Vagina (tissue), 2 donors: ENCODE data around the gene UCHL5. TPM values are rescaled to one million over a fixed set of nuclear protein-coding genes. Genes with fewer than 3 reads are reported as not detected.

Source experiments
- DNase-seq, 2 donors: peaks; one replicate each; pipeline ENCODE4 v3.0.0-alpha.2; 2017; ENCODE audit errors: extremely low spot score in 2 of 2
- H3K27ac ChIP-seq: fragments of 200-600 bp; sonication (generic); one replicate; pipeline ENCODE4 v1.5.1; 2019
- H3K27me3 ChIP-seq: fragments of 200-600 bp; sonication (generic); one replicate; pipeline ENCODE4 v1.5.1; 2019
- H3K36me3 ChIP-seq, 2 donors: fragments of 200-600 bp; sonication (generic); one replicate each; pipeline ENCODE4 v1.5.1; 2017 to 2019
- H3K4me1 ChIP-seq: fragments of 200-600 bp; sonication (generic); one replicate; pipeline ENCODE4 v1.5.1; 2019
- H3K4me3 ChIP-seq, 2 donors: fragments of 200-600 bp; sonication (generic); 1 replicate in 1 of 2; 2 replicates in 1 of 2; pipeline ENCODE4 v1.5.1; 2016 to 2019
- H3K9me3 ChIP-seq: fragments of 200-600 bp; sonication (generic); one replicate; pipeline ENCODE4 v1.5.1; 2019
- CTCF ChIP-seq, 3 experiments: fragments of 450-650 bp in 2 of 3; fragments of 200-600 bp in 1 of 3; sonication (generic) in 1 of 3; IDR thresholded peaks; one replicate each; pipeline ENCODE4 v1.5.1; 2017 to 2019; ENCODE audit warnings: antibody characterized with exemption in 3 of 3, mild to moderate bottlenecking in 2 of 3, moderate library complexity in 2 of 3
- POLR2A ChIP-seq, 2 donors: fragments of 450-650 bp; IDR thresholded peaks; one replicate each; pipeline ENCODE4 v1.6.1; 2017; ENCODE audit warnings: antibody characterized with exemption in 2 of 2, mild to moderate bottlenecking in 2 of 2, moderate library complexity in 2 of 2
- POLR2AphosphoS5 ChIP-seq, 2 donors: sonication (generic); formaldehyde crosslinking; IDR thresholded peaks; one replicate each; pipeline ENCODE4 v1.9.0; 2017; ENCODE audit warnings: antibody characterized with exemption in 2 of 2, mild to moderate bottlenecking in 2 of 2, low read depth in 1 of 2; ENCODE audit not compliant: insufficient read depth in 1 of 2
- intact Hi-C: fragments of 100-400 bp; cut with DNase I; formaldehyde crosslinking; loops from one replicate; pipeline ENCODE4 v1.15.1; 2023
- total RNA-seq: library from RNA; depleted of rRNA; stranded (reverse); fragments of >200 nt; gene quantifications from one replicate; pipeline ENCODE4 v1.2.3, GENCODE V29; 2016

Gene UCHL5
- total RNA-seq, 1 donor from 2014 or later, result 17.4 TPM

- Histone ChIP-seq H3K36me3 (no peaks in the 10 kb centered on the region), H3K9me3 (no peaks in the 10 kb centered on the region), H3K4me3 (no peak overlapping the region), H3K27ac (no peak overlapping the region), H3K27me3 (no peaks in the 10 kb centered on the region), H3K4me1 (peaks cover 39% of the 10 kb centered on the region)
- intact Hi-C loops, result no loop called here
- DNase-seq, result no peak
- TF ChIP-seq CTCF (IDR thresholded peaks at IDR 0.05) (no peak), POLR2A (IDR thresholded peaks at IDR 0.05) (no peak), POLR2AphosphoS5 (IDR thresholded peaks at IDR 0.05; ENCODE audit: insufficient read depth in 1 of 2, low read depth in 1 of 2) (no peak)
These were observed 7.4 kb upstream of the UCHL5 start for GRCh38 chr1:193066606-193067005.

GRCh38 chr1:193065954-193066353 lies 6.8 kb upstream of the UCHL5 start:
- DNase-seq, result no peak
- Histone ChIP-seq H3K27me3 (no peaks in the 10 kb centered on the region), H3K4me3 (no peak overlapping the region), H3K36me3 (no peaks in the 10 kb centered on the region), H3K27ac (no peak overlapping the region), H3K4me1 (peaks cover 43% of the 10 kb centered on the region), H3K9me3 (no peaks in the 10 kb centered on the region)
- TF ChIP-seq POLR2A (IDR thresholded peaks at IDR 0.05) (no peak), POLR2AphosphoS5 (IDR thresholded peaks at IDR 0.05; ENCODE audit: insufficient read depth in 1 of 2, low read depth in 1 of 2) (no peak), CTCF (IDR thresholded peaks at IDR 0.05) (no peak)
- intact Hi-C loops, result no loop called here

DNA sequence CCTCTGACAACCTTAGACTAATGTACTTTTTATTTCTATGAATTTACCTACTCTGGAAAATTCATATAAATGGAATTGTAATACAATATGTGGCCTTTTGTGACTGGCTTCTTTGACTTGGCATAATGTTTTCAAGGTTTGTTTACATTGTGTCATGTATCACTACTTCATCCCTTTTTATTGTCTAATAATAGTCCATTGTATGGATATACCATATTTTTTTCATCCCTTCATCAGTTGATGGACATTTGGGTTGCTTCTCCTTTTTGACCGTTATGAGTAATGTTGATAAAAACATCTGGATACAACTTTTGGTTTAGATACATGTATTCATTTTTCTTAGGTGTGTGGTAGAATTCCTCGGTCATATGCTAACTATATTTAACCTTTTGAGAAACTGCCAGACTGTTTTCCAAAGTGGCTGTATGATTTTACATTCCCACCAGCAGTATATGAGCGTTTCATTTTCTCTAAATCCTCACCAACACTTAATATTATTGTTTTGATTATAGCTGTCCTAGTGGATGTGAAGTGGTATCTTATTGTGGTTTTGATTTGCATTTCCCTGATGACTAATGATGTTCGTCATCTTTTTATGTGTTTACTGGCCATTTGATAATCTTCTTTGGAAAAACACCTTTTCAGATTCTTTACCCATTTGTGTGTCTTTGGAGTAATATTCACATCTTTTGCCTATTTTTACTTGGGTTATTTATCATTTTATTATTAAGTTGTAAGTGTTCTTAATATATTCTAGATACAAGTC lies 3.7 kb upstream of the UCHL5 start:
- no peaks in the 10 kb centered on the region for H3K27me3 ChIP-seq
- no peaks in the 10 kb centered on the region for H3K36me3 ChIP-seq
- H3K4me3 ChIP-seq, result no peak overlapping the region
- no peak for DNase-seq
- peaks cover 57% of the 10 kb centered on the region for H3K4me1 ChIP-seq
- no peaks in the 10 kb centered on the region for H3K9me3 ChIP-seq
- H3K27ac ChIP-seq, result no peak overlapping the region
- intact Hi-C loops, result loop anchor here (5.0 kb wide), 1 partner anchor 39 kb away; no protein-coding TSS in a partner anchor
- no peak for TF ChIP-seq CTCF (IDR thresholded peaks at IDR 0.05)
- TF ChIP-seq POLR2A (IDR thresholded peaks at IDR 0.05), result no peak
- no peak for TF ChIP-seq POLR2AphosphoS5 (IDR thresholded peaks at IDR 0.05; ENCODE audit: insufficient read depth in 1 of 2, low read depth in 1 of 2)

DNA sequence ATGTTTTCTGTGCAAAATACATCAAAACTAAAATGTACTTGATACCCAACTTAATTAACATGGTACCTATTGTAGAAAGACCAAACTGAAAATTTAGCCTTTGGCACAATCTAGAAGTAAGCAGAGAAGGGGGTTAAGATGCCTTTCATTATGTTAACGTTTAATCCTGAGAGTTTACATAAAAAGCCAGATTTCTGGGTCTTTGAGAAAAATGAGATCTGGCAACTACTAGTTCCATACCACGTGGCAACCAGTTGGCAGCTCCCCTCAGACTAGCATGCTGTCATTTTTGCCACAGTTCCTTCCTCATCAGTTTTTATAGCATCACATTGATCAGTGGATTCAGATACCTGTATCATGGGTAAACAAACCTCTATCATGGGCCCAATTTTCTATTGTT lies 1.8 kb upstream of the UCHL5 start:
- peak overlapping the region; percentile 94 for H3K27ac ChIP-seq
- H3K27me3 ChIP-seq, result no peaks in the 10 kb centered on the region
- H3K4me1 ChIP-seq, result peaks cover 64% of the 10 kb centered on the region
- peak overlapping the region; percentile 73 to 90 for H3K4me3 ChIP-seq
- no peaks in the 10 kb centered on the region for H3K9me3 ChIP-seq
- intact Hi-C loops, result loop anchor here (5.0 kb wide), 1 partner anchor 41 kb away; no protein-coding TSS in a partner anchor
- no peak for DNase-seq
- no peaks in the 10 kb centered on the region for H3K36me3 ChIP-seq
- TF ChIP-seq POLR2A (IDR thresholded peaks at IDR 0.05) (no peak), POLR2AphosphoS5 (IDR thresholded peaks at IDR 0.05; ENCODE audit: insufficient read depth in 1 of 2, low read depth in 1 of 2) (no peak), CTCF (IDR thresholded peaks at IDR 0.05) (no peak)

DNA sequence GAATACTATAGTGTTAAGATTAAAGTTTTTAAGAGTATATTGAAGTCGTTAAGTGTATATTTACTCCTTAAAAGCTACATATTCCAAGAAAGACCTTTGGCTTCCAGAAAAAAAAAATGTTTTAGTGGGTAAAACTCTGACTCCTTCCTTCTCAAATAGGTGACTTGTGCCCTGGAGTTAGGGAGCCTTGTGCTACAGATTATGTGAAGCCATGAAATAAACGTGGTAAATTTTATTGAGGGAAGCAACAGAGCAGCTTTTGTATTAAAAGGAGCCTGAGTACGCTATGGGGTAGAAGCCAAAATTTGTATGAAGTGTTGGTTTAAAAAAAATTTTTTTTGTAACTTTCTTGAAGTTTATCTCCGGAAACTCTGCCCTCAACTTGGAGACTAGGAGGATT lies 1.2 kb upstream of the UCHL5 start:
- intact Hi-C loops, result loop anchor here (5.0 kb wide), 1 partner anchor 42 kb away; no protein-coding TSS in a partner anchor
- H3K36me3 ChIP-seq, result no peaks in the 10 kb centered on the region
- peak overlapping the region; percentile 94 for H3K27ac ChIP-seq
- no peaks in the 10 kb centered on the region for H3K27me3 ChIP-seq
- TF ChIP-seq CTCF (IDR thresholded peaks at IDR 0.05), result no peak
- DNase-seq, result no peak
- no peaks in the 10 kb centered on the region for H3K9me3 ChIP-seq
- peaks cover 58% of the 10 kb centered on the region for H3K4me1 ChIP-seq
- H3K4me3 ChIP-seq, result peak overlapping the region; percentile 73 to 90
